ENCODE measurements around the gene HACD2.
A peak's percentile ranks its signal among the peaks of the same experiment; 100 is the strongest.
"Not testable (repeated sequence)": the region's sequence is repeated elsewhere in the genome, so short reads cannot be mapped to it uniquely, and the experiment has no call there.

HACD2 gene

GRCh38 chr3:123498761-123499160 lies 86.1 kb downstream of the HACD2 start:
- ATAC-seq (no peak), DNase-seq (ENCODE audit: low spot score in 2 of 2) (no peak)
- Mint-ChIP-seq H3K27ac (no peak overlapping the region), H3K4me3 (no peak overlapping the region), H3K4me1 (no peaks in the 10 kb centered on the region), H3K9me3 (no peaks in the 10 kb centered on the region), H3K36me3 (peaks cover 48% of the 10 kb centered on the region)

- Mint-ChIP-seq H3K4me1 (peaks cover 8% of the 10 kb centered on the region), H3K4me3 (no peak overlapping the region), H3K9me3 (no peaks in the 10 kb centered on the region), H3K27ac (no peak overlapping the region), H3K36me3 (peaks cover 39% of the 10 kb centered on the region)
- DNase-seq (ENCODE audit: low spot score in 2 of 2) (no peak), ATAC-seq (no peak)
Observed at GRCh38 chr3:123493912-123494311, 90.9 kb downstream of the HACD2 start.

GRCh38 chr3:123491966-123492587 lies 92.8 kb downstream of the HACD2 start:
- Mint-ChIP-seq H3K4me1 (peaks cover 8% of the 10 kb centered on the region), H3K27ac (peak overlapping the region; percentile 69), H3K4me3 (no peak overlapping the region), H3K9me3 (no peaks in the 10 kb centered on the region), H3K36me3 (peaks cover 27% of the 10 kb centered on the region)
- DNase-seq (ENCODE audit: low spot score in 2 of 2) (no peak), ATAC-seq (peak; percentile 80)

GRCh38 chr3:123489400-123490004 lies 95.4 kb downstream of the HACD2 start:
- H3K9me3 Mint-ChIP-seq: no peaks in the 10 kb centered on the region
- no peak overlapping the region for H3K4me3 Mint-ChIP-seq
- peak; percentile 35 to 64 for DNase-seq (ENCODE audit: low spot score in 2 of 2)
- peaks cover 12% of the 10 kb centered on the region for H3K36me3 Mint-ChIP-seq
- no peak for ATAC-seq
- peaks cover 8% of the 10 kb centered on the region for H3K4me1 Mint-ChIP-seq
- no peak overlapping the region for H3K27ac Mint-ChIP-seq

- DNase-seq (ENCODE audit: low spot score in 2 of 2): no peak
- Mint-ChIP-seq H3K4me1 (peaks cover 8% of the 10 kb centered on the region), H3K27ac (no peak overlapping the region), H3K36me3 (peaks cover 6% of the 10 kb centered on the region), H3K4me3 (no peak overlapping the region), H3K9me3 (no peaks in the 10 kb centered on the region)
- no peak for ATAC-seq
Observed at GRCh38 chr3:123488645-123489347, 96.1 kb downstream of the HACD2 start.

GRCh38 chr3:123487063-123487462 lies 97.8 kb downstream of the HACD2 start:
- H3K4me1 Mint-ChIP-seq, H3K36me3 Mint-ChIP-seq: not testable (repeated sequence)
- H3K27ac Mint-ChIP-seq: peak overlapping the region; percentile 4

GRCh38 chr3:123486460-123486859 lies 98.4 kb downstream of the HACD2 start:
- no peak overlapping the region for H3K27ac Mint-ChIP-seq
- no peak for DNase-seq (ENCODE audit: low spot score in 2 of 2)
- H3K4me3 Mint-ChIP-seq: no peak overlapping the region
- ATAC-seq: no peak
- H3K9me3 Mint-ChIP-seq: no peaks in the 10 kb centered on the region
- no peaks in the 10 kb centered on the region for H3K4me1 Mint-ChIP-seq
- H3K36me3 Mint-ChIP-seq: no peaks in the 10 kb centered on the region

More at GRCh38 chr3:123487063-123487462, 97.8 kb downstream of the HACD2 start:
- DNase-seq (ENCODE audit: low spot score in 2 of 2); H3K9me3 Mint-ChIP-seq; ATAC-seq; H3K4me3 Mint-ChIP-seq: not testable (repeated sequence)

GRCh38 chr3:123485551-123485950 lies 99.3 kb downstream of the HACD2 start:
- no peaks in the 10 kb centered on the region for H3K9me3 Mint-ChIP-seq
- peak overlapping the region; percentile 2 for H3K27ac Mint-ChIP-seq
- no peak overlapping the region for H3K4me3 Mint-ChIP-seq
- no peak for ATAC-seq
- H3K4me1 Mint-ChIP-seq: no peaks in the 10 kb centered on the region
- no peak for DNase-seq (ENCODE audit: low spot score in 2 of 2)
- H3K36me3 Mint-ChIP-seq: no peaks in the 10 kb centered on the region

- no peak for ATAC-seq
- Mint-ChIP-seq H3K36me3 (no peaks in the 10 kb centered on the region), H3K4me1 (no peaks in the 10 kb centered on the region), H3K9me3 (no peaks in the 10 kb centered on the region), H3K4me3 (no peak overlapping the region), H3K27ac (no peak overlapping the region)
- DNase-seq (ENCODE audit: low spot score in 2 of 2): no peak
Observed at GRCh38 chr3:123483146-123483545, 101.7 kb downstream of the HACD2 start.

- DNase-seq (ENCODE audit: low spot score in 2 of 2) (no peak), ATAC-seq (no peak)
- Mint-ChIP-seq H3K27ac (no peak overlapping the region), H3K9me3 (no peaks in the 10 kb centered on the region), H3K36me3 (no peaks in the 10 kb centered on the region), H3K4me3 (no peak overlapping the region), H3K4me1 (no peaks in the 10 kb centered on the region)
Observed at GRCh38 chr3:123481722-123482457, 103.0 kb downstream of the HACD2 start.

- H3K4me3 Mint-ChIP-seq: no peak overlapping the region
- DNase-seq (ENCODE audit: low spot score in 2 of 2) (no peak), ATAC-seq (no peak)
- no peaks in the 10 kb centered on the region for H3K36me3 Mint-ChIP-seq
- no peaks in the 10 kb centered on the region for H3K4me1 Mint-ChIP-seq
- H3K9me3 Mint-ChIP-seq: no peaks in the 10 kb centered on the region
- H3K27ac Mint-ChIP-seq: no peak overlapping the region
Observed at GRCh38 chr3:123481071-123481470, 103.8 kb downstream of the HACD2 start.

GRCh38 chr3:123480428-123480827 lies 104.4 kb downstream of the HACD2 start:
- Mint-ChIP-seq H3K27ac (no peak overlapping the region), H3K4me3 (no peak overlapping the region), H3K9me3 (no peaks in the 10 kb centered on the region), H3K36me3 (no peaks in the 10 kb centered on the region), H3K4me1 (peaks cover 2% of the 10 kb centered on the region)
- peak; percentile 12 for ATAC-seq
- DNase-seq (ENCODE audit: low spot score in 2 of 2): no peak

GRCh38 chr3:123479891-123480290 lies 105.0 kb downstream of the HACD2 start:
- Mint-ChIP-seq H3K27ac (no peak overlapping the region), H3K4me1 (peaks cover 6% of the 10 kb centered on the region), H3K9me3 (no peaks in the 10 kb centered on the region), H3K36me3 (no peaks in the 10 kb centered on the region), H3K4me3 (no peak overlapping the region)
- no peak for DNase-seq (ENCODE audit: low spot score in 2 of 2)
- ATAC-seq: no peak

GRCh38 chr3:123478314-123478713 lies 106.5 kb downstream of the HACD2 start:
- DNase-seq (ENCODE audit: low spot score in 2 of 2) (no peak), ATAC-seq (no peak)
- H3K27ac Mint-ChIP-seq: no peak overlapping the region
- H3K9me3 Mint-ChIP-seq: no peaks in the 10 kb centered on the region
- H3K4me3 Mint-ChIP-seq: no peak overlapping the region
- H3K4me1 Mint-ChIP-seq: peaks cover 6% of the 10 kb centered on the region
- no peaks in the 10 kb centered on the region for H3K36me3 Mint-ChIP-seq

- DNase-seq (ENCODE audit: low spot score in 2 of 2): no peak
- no peak for ATAC-seq
- no peaks in the 10 kb centered on the region for H3K9me3 Mint-ChIP-seq
- H3K27ac Mint-ChIP-seq: no peak overlapping the region
- H3K4me1 Mint-ChIP-seq: peaks cover 6% of the 10 kb centered on the region
- H3K4me3 Mint-ChIP-seq: no peak overlapping the region
- no peaks in the 10 kb centered on the region for H3K36me3 Mint-ChIP-seq
Observed at GRCh38 chr3:123476967-123477750, 107.7 kb downstream of the HACD2 start.

Data from stimulated activated effector memory CD8-positive, alpha-beta T cell treated with anti-CD3 and anti-CD28 coated beads, Interleukin-12 subunit alpha, Interleukin-12 subunit beta, amount 100 ng/mL, for 72 hours (primary cell).